Hippocampal formation (tissue), 2 donors: Measurements from ENCODE around the gene PKNOX2.
A peak's percentile ranks its signal among the peaks of the same experiment; 100 is the strongest.

Experiments used
- DNase-seq, 2 donors: peaks; one replicate each; lab custom pipeline; 2025; lab: John Stamatoyannopoulos, UW

Gene PKNOX2

GRCh38 chr11:125476721-125477120 lies 312.2 kb downstream of the PKNOX2 start:
- DNase-seq: no peak

- no peak for DNase-seq
Observed at GRCh38 chr11:125479137-125479536, 314.6 kb downstream of the PKNOX2 start.

GRCh38 chr11:125481531-125481930 lies 317.0 kb downstream of the PKNOX2 start:
- DNase-seq: peak; percentile 86 to 96
